ENCODE measurements around the gene ZSCAN5B. TPM values are rescaled to one million over a fixed set of nuclear protein-coding genes. Genes with fewer than 3 reads are reported as not detected.
A peak's percentile ranks its signal among the peaks of the same experiment; 100 is the strongest.
"Not testable (repeated sequence)": the region's sequence is repeated elsewhere in the genome, so short reads cannot be mapped to it uniquely, and the experiment has no call there.

Gene ZSCAN5B, protein sequence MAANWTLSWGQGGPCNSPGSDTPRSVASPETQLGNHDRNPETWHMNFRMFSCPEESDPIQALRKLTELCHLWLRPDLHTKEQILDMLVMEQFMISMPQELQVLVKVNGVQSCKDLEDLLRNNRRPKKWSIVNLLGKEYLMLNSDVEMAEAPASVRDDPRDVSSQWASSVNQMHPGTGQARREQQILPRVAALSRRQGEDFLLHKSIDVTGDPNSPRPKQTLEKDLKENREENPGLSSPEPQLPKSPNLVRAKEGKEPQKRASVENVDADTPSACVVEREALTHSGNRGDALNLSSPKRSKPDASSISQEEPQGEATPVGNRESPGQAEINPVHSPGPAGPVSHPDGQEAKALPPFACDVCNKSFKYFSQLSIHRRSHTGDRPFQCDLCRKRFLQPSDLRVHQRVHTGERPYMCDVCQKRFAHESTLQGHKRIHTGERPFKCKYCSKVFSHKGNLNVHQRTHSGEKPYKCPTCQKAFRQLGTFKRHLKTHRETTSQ
- not detected in 2 replicates for polyA plus RNA-seq (2012; rRNA removed)
- not detected in 2 replicates for polyA plus RNA-seq (2012; cell fraction: cytosol; rRNA removed)
- polyA plus RNA-seq (2012; cell fraction: nucleus; rRNA removed), result not detected in 2 replicates

DNA sequence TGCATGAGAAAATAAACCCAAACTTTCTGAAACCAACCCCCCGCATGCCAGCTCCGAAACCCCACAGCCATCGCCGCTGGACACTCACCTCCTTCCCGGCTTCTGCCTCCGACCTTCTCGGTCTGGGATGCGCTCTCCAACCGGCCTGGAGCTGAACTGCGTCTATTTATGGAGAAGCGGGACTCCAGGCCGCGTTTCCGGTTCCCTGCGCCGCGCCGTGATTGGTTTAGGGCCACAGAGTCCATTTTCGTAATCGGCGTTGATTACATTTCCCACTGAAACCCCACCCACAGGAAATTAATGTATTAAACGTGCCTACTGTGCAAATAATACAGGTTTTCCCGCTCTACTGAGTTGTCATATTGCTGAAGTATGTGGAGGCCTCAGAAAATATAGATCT is at the start of gene ZSCAN5B:
Gene ZSCAN5B (minus strand): TSS at position 138 of the 400 bp plus-strand sequence. CDS start 4,731 bp downstream, outside the sequence.
- peaks cover 51% of the 10 kb centered on the region; the same call in 1 of the 2 replicates for H3K27me3 ChIP-seq (ENCODE audit: insufficient read depth)
- H3K4me1 ChIP-seq (ENCODE audit: control insufficient read depth in 1 of 2, insufficient read depth in 2 of 2, low read depth in 1 of 2, low read length in 1 of 2); H3F3A ChIP-seq (replicated peaks; ENCODE audit: insufficient read depth); H3K79me2 ChIP-seq (ENCODE audit: insufficient read depth); H4K20me1 ChIP-seq (ENCODE audit: insufficient read depth); H3K9me3 ChIP-seq; H3K4me2 ChIP-seq; H3K36me3 ChIP-seq (replicated peaks in 1 of 2; ENCODE audit: control insufficient read depth in 1 of 2, insufficient read depth in 2 of 2, low read length in 1 of 2); H3K27ac ChIP-seq (ENCODE audit: low read depth in 2 of 2, low read length in 1 of 2); DNase-seq; POLR2A ChIA-PET; H3K9me2 ChIP-seq; H2AFZ ChIP-seq (ENCODE audit: low read depth); H3K4me3 ChIP-seq (ENCODE audit: low read depth in 2 of 2, low read length in 1 of 2); H3K9ac ChIP-seq: not testable (repeated sequence)
- CTCF ChIA-PET, result interaction anchor here (0.7 kb wide), 1 partner anchor 621 kb away, joined by 3 read pairs; no protein-coding TSS in a partner anchor
- 69% methylated on average over 23 of the region's 23 CpGs for WGBS (ENCODE audit: low lambda C conversion rate)

DNA sequence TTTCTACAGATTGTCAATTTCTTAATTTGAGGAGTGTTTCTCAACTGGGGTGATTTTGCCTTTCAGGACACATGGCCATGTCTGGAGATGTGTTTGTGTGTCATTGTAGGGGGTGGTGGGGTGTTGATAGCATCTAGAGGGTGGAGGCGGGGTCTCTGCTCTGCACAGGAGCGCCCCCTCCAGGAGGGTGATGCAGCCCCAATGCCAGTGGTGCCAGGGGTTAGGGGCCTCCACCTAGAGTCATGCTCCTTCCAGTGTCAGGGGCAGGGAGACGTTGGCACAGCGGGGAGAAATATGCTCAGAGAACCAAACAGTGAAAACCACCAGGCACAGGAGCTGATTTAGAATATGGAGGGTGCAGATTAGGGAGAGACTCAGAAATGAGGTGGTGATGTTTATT is 48.2 kb upstream of the ZSCAN5B start:
- H2AFZ ChIP-seq (ENCODE audit: low read depth), result peak overlapping the region; percentile 78; the same call in 1 of the 2 replicates
- H3K27me3 ChIP-seq (ENCODE audit: insufficient read depth); H3K79me2 ChIP-seq (ENCODE audit: insufficient read depth); H3K9me2 ChIP-seq; H3K9me3 ChIP-seq; H3F3A ChIP-seq (replicated peaks; ENCODE audit: insufficient read depth); POLR2A ChIA-PET; H3K4me3 ChIP-seq (ENCODE audit: low read depth in 2 of 2, low read length in 1 of 2); CTCF ChIA-PET; H3K9ac ChIP-seq; H3K36me3 ChIP-seq (replicated peaks in 1 of 2; ENCODE audit: control insufficient read depth in 1 of 2, insufficient read depth in 2 of 2, low read length in 1 of 2); H4K20me1 ChIP-seq (ENCODE audit: insufficient read depth); H3K4me1 ChIP-seq (ENCODE audit: control insufficient read depth in 1 of 2, insufficient read depth in 2 of 2, low read depth in 1 of 2, low read length in 1 of 2); DNase-seq: not testable (repeated sequence)
- H3K4me2 ChIP-seq, result peak overlapping the region; percentile 67
- 68% methylated on average over 4 of the region's 4 CpGs for WGBS (ENCODE audit: low lambda C conversion rate)
- H3K27ac ChIP-seq (ENCODE audit: low read depth in 2 of 2, low read length in 1 of 2), result peak overlapping the region in 1 of 2 experiments; percentile 66; a peak in 2 of 4 replicates
- TF ChIP-seq, protein P1, sequence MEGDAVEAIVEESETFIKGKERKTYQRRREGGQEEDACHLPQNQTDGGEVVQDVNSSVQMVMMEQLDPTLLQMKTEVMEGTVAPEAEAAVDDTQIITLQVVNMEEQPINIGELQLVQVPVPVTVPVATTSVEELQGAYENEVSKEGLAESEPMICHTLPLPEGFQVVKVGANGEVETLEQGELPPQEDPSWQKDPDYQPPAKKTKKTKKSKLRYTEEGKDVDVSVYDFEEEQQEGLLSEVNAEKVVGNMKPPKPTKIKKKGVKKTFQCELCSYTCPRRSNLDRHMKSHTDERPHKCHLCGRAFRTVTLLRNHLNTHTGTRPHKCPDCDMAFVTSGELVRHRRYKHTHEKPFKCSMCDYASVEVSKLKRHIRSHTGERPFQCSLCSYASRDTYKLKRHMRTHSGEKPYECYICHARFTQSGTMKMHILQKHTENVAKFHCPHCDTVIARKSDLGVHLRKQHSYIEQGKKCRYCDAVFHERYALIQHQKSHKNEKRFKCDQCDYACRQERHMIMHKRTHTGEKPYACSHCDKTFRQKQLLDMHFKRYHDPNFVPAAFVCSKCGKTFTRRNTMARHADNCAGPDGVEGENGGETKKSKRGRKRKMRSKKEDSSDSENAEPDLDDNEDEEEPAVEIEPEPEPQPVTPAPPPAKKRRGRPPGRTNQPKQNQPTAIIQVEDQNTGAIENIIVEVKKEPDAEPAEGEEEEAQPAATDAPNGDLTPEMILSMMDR (IDR thresholded peaks at IDR 0.05), result peak; percentile 36; the same call in 1 of the 2 replicates

DNA sequence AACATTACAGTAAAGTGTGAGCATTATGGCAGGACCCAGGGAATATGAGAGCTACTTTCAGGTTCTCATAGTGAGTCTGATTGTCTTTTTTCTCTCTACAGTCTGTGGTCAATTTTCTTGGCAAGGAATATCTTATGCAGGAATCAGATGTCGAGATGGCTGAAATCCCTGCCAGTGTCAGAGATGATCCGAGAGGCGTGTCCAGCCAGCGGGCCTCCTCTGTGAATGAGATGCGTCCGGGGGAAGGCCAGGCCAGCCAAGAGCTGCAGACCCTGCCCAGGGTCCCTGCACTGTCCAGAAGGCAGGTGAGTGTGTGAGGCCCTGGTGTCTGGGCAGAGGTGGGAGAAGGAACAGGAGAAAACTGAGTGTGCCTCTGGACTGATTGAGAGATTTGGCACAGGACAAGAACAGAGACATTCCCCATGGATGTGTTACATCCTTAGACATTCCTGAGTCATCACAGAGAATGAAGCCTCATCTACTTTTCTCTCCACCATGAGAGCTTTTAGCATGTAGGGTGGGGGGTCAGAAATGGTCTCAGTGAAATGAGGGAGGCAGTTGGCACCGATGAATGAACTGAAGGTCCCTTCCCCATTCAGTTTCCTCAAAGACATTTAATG is 47.6 kb upstream of the ZSCAN5B start:
- ChIA-PET CTCF (interaction anchor here (3.0 kb wide), 1 partner anchor 7 kb away, joined by 15 read pairs; no protein-coding TSS in a partner anchor), POLR2A (no interaction called here)
- H3K27ac ChIP-seq (ENCODE audit: low read depth in 2 of 2, low read length in 1 of 2), result peak overlapping the region in 1 of 2 experiments; percentile 66; a peak in 2 of 4 replicates
- H3K79me2 ChIP-seq (ENCODE audit: insufficient read depth), result no peaks in the 10 kb centered on the region
- H3K4me3 ChIP-seq (ENCODE audit: low read depth in 2 of 2, low read length in 1 of 2), result no peak overlapping the region
- H3K9ac ChIP-seq, result peak overlapping the region; percentile 37; the same call in 1 of the 2 replicates
- WGBS (ENCODE audit: low lambda C conversion rate), result 61% methylated on average over 7 of the region's 7 CpGs
- no peaks in the 10 kb centered on the region for H3K9me3 ChIP-seq
- H2AFZ ChIP-seq (ENCODE audit: low read depth), result peak overlapping the region; percentile 78; the same call in 1 of the 2 replicates
- no peaks in the 10 kb centered on the region for H3K4me1 ChIP-seq (ENCODE audit: control insufficient read depth in 1 of 2, insufficient read depth in 2 of 2, low read depth in 1 of 2, low read length in 1 of 2)
- H3K9me2 ChIP-seq, result no peaks in the 10 kb centered on the region
- no peaks in the 10 kb centered on the region for H3K36me3 ChIP-seq (replicated peaks in 1 of 2; ENCODE audit: control insufficient read depth in 1 of 2, insufficient read depth in 2 of 2, low read length in 1 of 2)
- peak overlapping the region; percentile 67 for H3K4me2 ChIP-seq
- no peaks in the 10 kb centered on the region for H4K20me1 ChIP-seq (ENCODE audit: insufficient read depth)
- H3F3A ChIP-seq (replicated peaks; ENCODE audit: insufficient read depth), result peaks cover 3% of the 10 kb centered on the region
- no peak for DNase-seq
- TF ChIP-seq MEF2A (IDR thresholded peaks at IDR 0.05; ENCODE audit: borderline replicate concordance, low read depth) (no peak), MXI1 (IDR thresholded peaks at IDR 0.05; ENCODE audit: low read depth, low read length) (no peak), FOSL2 (IDR thresholded peaks at IDR 0.05; ENCODE audit: borderline replicate concordance, low read depth) (peak; percentile 45; the same call in 1 of the 2 replicates), TCF12 (IDR thresholded peaks at IDR 0.05) (peak; percentile 53; the same call in 1 of the 2 replicates)
- TF ChIP-seq, protein P2, sequence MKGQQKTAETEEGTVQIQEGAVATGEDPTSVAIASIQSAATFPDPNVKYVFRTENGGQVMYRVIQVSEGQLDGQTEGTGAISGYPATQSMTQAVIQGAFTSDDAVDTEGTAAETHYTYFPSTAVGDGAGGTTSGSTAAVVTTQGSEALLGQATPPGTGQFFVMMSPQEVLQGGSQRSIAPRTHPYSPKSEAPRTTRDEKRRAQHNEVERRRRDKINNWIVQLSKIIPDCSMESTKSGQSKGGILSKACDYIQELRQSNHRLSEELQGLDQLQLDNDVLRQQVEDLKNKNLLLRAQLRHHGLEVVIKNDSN (IDR thresholded peaks at IDR 0.05; ENCODE audit: borderline replicate concordance, low read depth), result no peak
- H3K27me3 ChIP-seq (ENCODE audit: insufficient read depth), result no peaks in the 10 kb centered on the region
